ENCODE data around the gene PI4KB. TPM values are rescaled to one million over a fixed set of nuclear protein-coding genes. Genes with fewer than 3 reads are reported as not detected.

Gene PI4KB
- polyA plus RNA-seq, 5 donors: 64.8 to 85.2 (median 71.7) TPM

Other genes with a start within 250 kb of the PI4KB start
- gene SEMA6C, start 180.8 kb downstream of the PI4KB start, polyA plus RNA-seq (ENCODE audit: insufficient read depth in 1 of 5, insufficient read length in 5 of 5, low replicate concordance in 1 of 5): 10 to 100 TPM; 21.8 to 27.0 (median 25.1) TPM
- 1 to 10 TPM; 1.9 to 2.8 (median 2.5) TPM for gene TNFAIP8L2, start 170.8 kb downstream of the PI4KB start, polyA plus RNA-seq (ENCODE audit: insufficient read depth in 1 of 5, insufficient read length in 5 of 5, low replicate concordance in 1 of 5)
- gene LYSMD1, start 161.5 kb downstream of the PI4KB start, polyA plus RNA-seq (ENCODE audit: insufficient read depth in 1 of 5, insufficient read length in 5 of 5, low replicate concordance in 1 of 5): 10 to 100 TPM; 15.7 to 18.6 (median 15.8) TPM
- gene SCNM1, start 161.3 kb downstream of the PI4KB start, polyA plus RNA-seq (ENCODE audit: insufficient read depth in 1 of 5, insufficient read length in 5 of 5, low replicate concordance in 1 of 5): 10 to 100 TPM; 34.8 to 41.0 (median 39.2) TPM
- 1 to 10 TPM; 1.1 to 3.2 (median 1.7) TPM for gene TMOD4, start 151.4 kb downstream of the PI4KB start, polyA plus RNA-seq (ENCODE audit: insufficient read depth in 1 of 5, insufficient read length in 5 of 5, low replicate concordance in 1 of 5)
- gene VPS72, start 137.2 kb downstream of the PI4KB start, polyA plus RNA-seq (ENCODE audit: insufficient read depth in 1 of 5, insufficient read length in 5 of 5, low replicate concordance in 1 of 5): 10 to 100 TPM; 56.3 to 68.0 (median 64.0) TPM
- gene PIP5K1A, start 128.9 kb downstream of the PI4KB start, polyA plus RNA-seq (ENCODE audit: insufficient read depth in 1 of 5, insufficient read length in 5 of 5, low replicate concordance in 1 of 5): 10 to 100 TPM; 61.2 to 66.1 (median 62.2) TPM
- gene PSMD4, start 72.7 kb downstream of the PI4KB start, polyA plus RNA-seq (ENCODE audit: insufficient read depth in 1 of 5, insufficient read length in 5 of 5, low replicate concordance in 1 of 5): 100 to 1,000 TPM; 135 to 163 (median 145) TPM
- 10 to 100 TPM; 15.2 to 19.8 (median 16.1) TPM for gene ZNF687, start 45.1 kb downstream of the PI4KB start, polyA plus RNA-seq (ENCODE audit: insufficient read depth in 1 of 5, insufficient read length in 5 of 5, low replicate concordance in 1 of 5)
- gene RFX5, start 19.8 kb upstream of the PI4KB start, polyA plus RNA-seq (ENCODE audit: insufficient read depth in 1 of 5, insufficient read length in 5 of 5, low replicate concordance in 1 of 5): 10 to 100 TPM; 39.7 to 44.7 (median 44.4) TPM
- 100 to 1,000 TPM in 4 of 5 donors, 10 to 100 TPM in 1; 95.6 to 195 (median 146) TPM for gene SELENBP1, start 45.3 kb upstream of the PI4KB start, polyA plus RNA-seq (ENCODE audit: insufficient read depth in 1 of 5, insufficient read length in 5 of 5, low replicate concordance in 1 of 5)
- 100 to 1,000 TPM; 201 to 248 (median 223) TPM for gene PSMB4, start 72.2 kb upstream of the PI4KB start, polyA plus RNA-seq (ENCODE audit: insufficient read depth in 1 of 5, insufficient read length in 5 of 5, low replicate concordance in 1 of 5)
- gene POGZ, start 132.1 kb upstream of the PI4KB start, polyA plus RNA-seq (ENCODE audit: insufficient read depth in 1 of 5, insufficient read length in 5 of 5, low replicate concordance in 1 of 5): 100 to 1,000 TPM in 4 of 5 donors, 10 to 100 TPM in 1; 90.6 to 150 (median 130) TPM
- gene CGN, start 184.0 kb upstream of the PI4KB start, polyA plus RNA-seq (ENCODE audit: insufficient read depth in 1 of 5, insufficient read length in 5 of 5, low replicate concordance in 1 of 5): 10 to 100 TPM; 32.2 to 49.9 (median 34.6) TPM
- 1 to 10 TPM; 6.5 to 8.9 (median 7.1) TPM for gene TUFT1, start 212.9 kb upstream of the PI4KB start, polyA plus RNA-seq (ENCODE audit: insufficient read depth in 1 of 5, insufficient read length in 5 of 5, low replicate concordance in 1 of 5)